Thymus (tissue), 11 donors: ENCODE data around the gene USP24. TPM values are rescaled to one million over a fixed set of nuclear protein-coding genes. Genes with fewer than 3 reads are reported as not detected.
"Not testable (repeated sequence)": the region's sequence is repeated elsewhere in the genome, so short reads cannot be mapped to it uniquely, and the experiment has no call there.

Experiments
- DNase-seq, 9 donors: peaks; one replicate each; pipeline ENCODE4 v3.0.0-alpha.2; 2013; ENCODE audit warnings: low spot score in 9 of 9, low read depth in 6 of 9, missing footprints in 1 of 9
- H3K27ac ChIP-seq, 2 donors: one replicate each; pipeline ENCODE4 v1.5.1; 2013; ENCODE audit warnings: control low read depth in 1 of 2, low read depth in 1 of 2, low read length in 1 of 2, mild to moderate bottlenecking in 1 of 2, moderate library complexity in 1 of 2
- H3K27me3 ChIP-seq, 2 donors: one replicate each; pipeline ENCODE4 v1.5.1; 2013; ENCODE audit warnings: low read length in 1 of 2; ENCODE audit not compliant: control insufficient read depth in 2 of 2, insufficient read depth in 1 of 2
- H3K36me3 ChIP-seq, 2 donors: one replicate each; pipeline ENCODE4 v1.5.1; 2013; ENCODE audit warnings: low read length in 1 of 2, mild to moderate bottlenecking in 1 of 2, moderate library complexity in 1 of 2; ENCODE audit not compliant: control insufficient read depth in 2 of 2, insufficient read depth in 2 of 2
- H3K4me1 ChIP-seq, 2 donors: one replicate each; pipeline ENCODE4 v1.5.1; 2013; ENCODE audit warnings: low read length in 2 of 2; ENCODE audit not compliant: control insufficient read depth in 2 of 2, insufficient read depth in 2 of 2
- H3K4me3 ChIP-seq, 2 donors: one replicate each; pipeline ENCODE4 v1.5.1; 2013; ENCODE audit warnings: low read length in 2 of 2, control low read depth in 1 of 2, mild to moderate bottlenecking in 1 of 2
- H3K9me3 ChIP-seq, 2 donors: one replicate each; pipeline ENCODE4 v1.5.1; 2013; ENCODE audit warnings: low read length in 1 of 2, mild to moderate bottlenecking in 1 of 2; ENCODE audit not compliant: control insufficient read depth in 2 of 2, insufficient read depth in 1 of 2
- WGBS: extraction: QIAGEN DNeasy Blood & Tissue Kit; methylation state at CpG from one replicate; pipeline ENCODE4 v1.1.7; 2013; 5-methylcytosine and 5-hydroxymethylcytosine counted together
- polyA plus RNA-seq: library from polyadenylated mRNA; stranded (reverse); fragments of 200-250 nt; gene quantifications from one replicate; pipeline ENCODE4 v1.2.3, GENCODE V29; 2013
- total RNA-seq: library from RNA; stranded (reverse); fragments of 120-200 nt; gene quantifications from one replicate; pipeline ENCODE4 v1.2.4, GENCODE V29; 2013
- donor health status: healthy.

USP24 gene
- total and polyA plus RNA-seq, 2 donors, result 17.7 to 34.4 TPM

GRCh38 chr1:55232448-55233144 is 17.4 kb upstream of the USP24 start:
- Histone ChIP-seq H3K9me3 (peaks cover 0 to 8% of the 10 kb centered on the region in 2 donors), H3K36me3 (no peaks in the 10 kb centered on the region), H3K27ac (no peak overlapping the region), H3K4me3 (no peak overlapping the region), H3K4me1 (no peaks in the 10 kb centered on the region), H3K27me3 (no peaks in the 10 kb centered on the region)
- 93% methylated on average over 6 of the region's 6 CpGs for WGBS
- DNase-seq, result no peak

DNA sequence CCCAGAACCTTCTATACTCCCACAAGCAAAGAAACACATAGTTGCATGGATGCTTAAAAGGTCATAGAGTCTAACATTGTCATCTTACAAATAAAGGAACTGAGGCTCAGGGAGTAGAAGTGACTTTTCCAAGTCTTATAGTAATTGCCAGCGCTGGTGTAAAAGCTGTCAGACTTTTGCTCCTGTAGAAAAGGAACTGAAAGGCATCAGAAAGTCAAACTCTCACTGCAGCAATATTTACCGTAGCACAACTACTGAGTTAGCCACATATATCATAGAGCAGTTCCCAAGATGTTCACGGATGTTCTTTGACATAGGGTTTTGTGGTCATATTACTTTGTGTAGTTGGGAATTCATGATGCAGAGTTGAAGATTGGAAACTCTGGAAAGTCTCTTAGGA is 16.6 kb upstream of the USP24 start:
- no peak for DNase-seq
- no peak overlapping the region for H3K27ac ChIP-seq
- H3K36me3 ChIP-seq, result no peaks in the 10 kb centered on the region
- H3K27me3 ChIP-seq, result no peaks in the 10 kb centered on the region
- peaks cover 0 to 12% of the 10 kb centered on the region in 2 donors for H3K9me3 ChIP-seq
- H3K4me3 ChIP-seq, result no peak overlapping the region
- 96% methylated on average over 3 of the region's 3 CpGs for WGBS
- no peaks in the 10 kb centered on the region for H3K4me1 ChIP-seq

DNA sequence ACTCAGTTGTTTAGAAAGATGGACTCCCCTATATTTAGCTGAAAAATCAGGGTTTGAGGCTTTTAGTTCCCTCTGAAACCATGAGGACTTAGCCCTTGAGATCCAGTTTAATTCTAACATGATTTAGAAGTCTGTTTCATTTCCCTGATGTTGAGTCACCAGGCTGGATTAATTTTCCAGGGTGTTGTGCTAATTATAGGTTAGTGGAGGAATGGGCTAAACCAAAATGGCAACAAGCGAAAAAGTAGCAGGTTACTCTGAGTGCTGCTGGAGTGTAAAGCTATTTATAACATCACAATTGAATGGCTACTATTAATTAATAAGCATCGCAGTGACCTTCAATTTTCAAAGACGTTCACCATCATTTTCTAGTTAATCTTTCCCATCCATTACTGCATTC is 15.5 kb upstream of the USP24 start:
- WGBS, result 98% methylated on average over 3 of the region's 3 CpGs
- Histone ChIP-seq H3K27me3 (no peaks in the 10 kb centered on the region), H3K36me3 (no peaks in the 10 kb centered on the region), H3K4me3 (no peak overlapping the region), H3K27ac (no peak overlapping the region), H3K9me3 (peaks cover 0 to 14% of the 10 kb centered on the region in 2 donors), H3K4me1 (no peaks in the 10 kb centered on the region)
- DNase-seq, result no peak

DNA sequence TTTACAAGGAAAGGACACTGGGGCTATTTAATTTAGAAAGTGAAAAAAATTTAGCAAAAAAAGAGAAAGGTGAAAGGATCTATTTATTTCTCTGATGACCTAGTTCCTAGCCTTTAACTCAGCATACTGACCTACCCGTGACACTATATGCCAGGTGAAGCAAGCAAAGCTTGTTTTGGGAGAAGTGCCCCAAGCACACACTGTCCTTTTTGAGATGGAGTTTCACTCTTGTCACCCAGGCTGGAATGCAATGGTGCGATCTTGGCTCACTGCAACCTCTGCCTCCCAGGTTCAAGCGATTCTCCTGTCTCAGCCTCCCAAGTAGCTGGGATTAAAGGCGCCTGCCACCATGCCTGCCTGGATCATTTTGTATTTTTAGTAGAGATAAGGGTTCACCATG is 14.6 kb upstream of the USP24 start:
- H3K4me1 ChIP-seq, DNase-seq, H3K27me3 ChIP-seq, H3K27ac ChIP-seq, H3K36me3 ChIP-seq, H3K4me3 ChIP-seq: not testable (repeated sequence)
- H3K9me3 ChIP-seq, result peaks cover 0 to 14% of the 10 kb centered on the region in 2 donors
- WGBS, result 97% methylated on average over 4 of the region's 4 CpGs

DNA sequence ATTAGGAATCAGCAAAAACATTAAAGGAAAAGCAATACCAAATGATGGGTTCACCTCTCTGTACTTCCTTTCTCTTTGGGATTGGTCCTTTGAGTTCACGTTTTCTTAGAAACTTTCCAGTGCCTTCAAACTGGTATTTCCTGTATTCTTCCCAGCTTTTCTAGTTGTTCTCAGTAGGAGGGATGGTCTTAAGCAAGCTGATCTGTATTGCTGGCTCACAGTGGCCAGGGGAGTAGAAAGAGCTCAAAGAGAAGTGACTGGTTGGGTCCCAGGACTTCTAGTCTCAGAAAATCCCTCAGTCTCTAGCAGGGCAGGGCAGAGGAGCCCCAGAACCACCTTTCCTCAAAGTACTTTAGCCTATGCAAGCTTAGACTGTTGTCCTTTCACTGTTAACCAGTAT is 10.1 kb upstream of the USP24 start:
- DNase-seq, result no peak
- H3K4me1 ChIP-seq, result peaks cover 9 to 12% of the 10 kb centered on the region in 2 donors
- H3K9me3 ChIP-seq, result peaks cover 0 to 14% of the 10 kb centered on the region in 2 donors
- 92% methylated on average over 1 of the region's 1 CpG for WGBS
- no peaks in the 10 kb centered on the region for H3K36me3 ChIP-seq
- no peaks in the 10 kb centered on the region for H3K27me3 ChIP-seq
- no peak overlapping the region for H3K4me3 ChIP-seq
- H3K27ac ChIP-seq, result no peak overlapping the region

- no peak for DNase-seq
- no peak overlapping the region for H3K27ac ChIP-seq
- no peaks in the 10 kb centered on the region for H3K36me3 ChIP-seq
- no peaks in the 10 kb centered on the region for H3K27me3 ChIP-seq
- peaks cover 0 to 14% of the 10 kb centered on the region in 2 donors for H3K9me3 ChIP-seq
- 98% methylated on average over 1 of the region's 1 CpG for WGBS
- H3K4me1 ChIP-seq, result peaks cover 9 to 12% of the 10 kb centered on the region in 2 donors
- no peak overlapping the region for H3K4me3 ChIP-seq
Measured at GRCh38 chr1:55224729-55225128, 9.6 kb upstream of the USP24 start.

DNA sequence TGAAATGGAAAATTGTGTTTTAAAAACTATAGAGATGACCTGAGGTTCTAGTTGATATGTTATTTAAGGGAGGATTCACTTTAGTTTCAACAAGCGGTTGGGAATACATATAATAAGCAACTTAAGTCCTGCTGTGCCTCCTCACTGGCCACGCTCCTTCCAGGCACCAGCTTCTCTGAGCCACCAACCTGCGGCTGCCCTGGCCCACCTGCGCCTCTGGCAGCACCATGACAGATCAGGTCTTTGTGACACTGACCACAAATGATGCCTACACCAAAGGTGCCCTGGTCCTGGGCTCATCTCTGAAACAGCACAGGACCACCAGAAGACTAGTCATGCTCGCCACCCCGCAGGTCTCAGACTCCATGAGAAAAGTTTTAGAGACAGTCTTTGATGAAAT is 7.0 kb upstream of the USP24 start:
- H3K27me3 ChIP-seq, result no peaks in the 10 kb centered on the region
- H3K4me1 ChIP-seq, result peaks cover 13 to 18% of the 10 kb centered on the region in 2 donors
- DNase-seq, result no peak
- peaks cover 0 to 5% of the 10 kb centered on the region in 2 donors for H3K9me3 ChIP-seq
- no peak overlapping the region for H3K27ac ChIP-seq
- WGBS, result 82% methylated on average over 6 of the region's 6 CpGs
- H3K4me3 ChIP-seq, result no peak overlapping the region
- H3K36me3 ChIP-seq, result no peaks in the 10 kb centered on the region

DNA sequence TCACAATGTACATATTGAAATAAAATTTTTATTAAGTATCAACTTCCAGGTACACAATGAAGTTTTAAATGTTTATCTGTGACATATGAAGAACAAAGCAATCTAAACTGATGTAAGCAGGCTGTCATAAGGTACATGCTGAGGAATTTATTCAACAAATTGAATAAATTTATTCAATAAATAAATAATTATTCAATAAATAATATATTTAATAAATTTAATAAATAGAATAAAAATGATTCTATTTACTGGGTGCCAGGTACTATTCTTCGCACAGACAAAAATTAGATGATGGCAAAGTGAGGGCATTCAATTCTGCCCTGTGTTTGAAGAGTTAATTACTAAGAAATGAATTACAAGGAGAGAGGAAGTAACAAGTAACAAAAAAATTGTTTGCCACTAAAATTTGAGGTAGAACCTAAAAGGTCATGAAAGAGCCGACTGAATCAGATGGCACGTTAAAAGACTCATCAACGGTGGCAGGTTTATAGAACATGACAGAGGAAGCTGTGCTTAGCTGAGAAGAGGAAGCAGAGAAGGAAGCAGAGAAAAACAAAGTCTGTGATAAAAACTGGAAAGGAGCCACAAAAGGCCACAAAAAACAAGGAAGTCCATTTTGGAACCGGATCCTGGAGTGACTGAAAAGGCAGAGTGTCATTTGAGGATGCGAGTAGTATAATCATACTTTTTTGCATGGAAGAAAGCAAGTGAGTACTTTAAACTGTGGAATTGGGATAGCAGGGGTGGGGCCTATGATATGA is 2.2 kb upstream of the USP24 start:
- H3K9me3 ChIP-seq, result no peaks in the 10 kb centered on the region
- no peaks in the 10 kb centered on the region for H3K27me3 ChIP-seq
- peaks cover 0 to under 1% of the 10 kb centered on the region in 2 donors for H3K36me3 ChIP-seq
- H3K4me3 ChIP-seq, result peak overlapping the region; percentile 16 to 21
- 23% methylated on average over 6 of the region's 6 CpGs for WGBS
- peaks cover 24 to 42% of the 10 kb centered on the region in 2 donors for H3K4me1 ChIP-seq
- H3K27ac ChIP-seq, result peak overlapping the region; percentile 89 to 93
- peak in 7 of 9 donors; percentile 32 to 84 (median 59) for DNase-seq

- WGBS, result 30% methylated on average over 9 of the region's 9 CpGs
- DNase-seq, result peak in 2 of 9 donors; percentile 25 to 47
- H3K27ac ChIP-seq, result peak overlapping the region; percentile 97 to 98
- peak overlapping the region; percentile 89 to 98 for H3K4me3 ChIP-seq
- H3K9me3 ChIP-seq, result no peaks in the 10 kb centered on the region
- no peaks in the 10 kb centered on the region for H3K27me3 ChIP-seq
- H3K36me3 ChIP-seq, result peaks cover 0 to 4% of the 10 kb centered on the region in 2 donors
- H3K4me1 ChIP-seq, result peaks cover 28 to 46% of the 10 kb centered on the region in 2 donors
Measured at GRCh38 chr1:55216096-55216495, 932 bp upstream of the USP24 start.
